ENCODE data around the gene DLG1. TPM values are rescaled to one million over a fixed set of nuclear protein-coding genes. Genes with fewer than 3 reads are reported as not detected.

Gene DLG1
- total and polyA plus RNA-seq, 2 experiments from 2014 or later: 27.6 to 98.0 TPM

DNA sequence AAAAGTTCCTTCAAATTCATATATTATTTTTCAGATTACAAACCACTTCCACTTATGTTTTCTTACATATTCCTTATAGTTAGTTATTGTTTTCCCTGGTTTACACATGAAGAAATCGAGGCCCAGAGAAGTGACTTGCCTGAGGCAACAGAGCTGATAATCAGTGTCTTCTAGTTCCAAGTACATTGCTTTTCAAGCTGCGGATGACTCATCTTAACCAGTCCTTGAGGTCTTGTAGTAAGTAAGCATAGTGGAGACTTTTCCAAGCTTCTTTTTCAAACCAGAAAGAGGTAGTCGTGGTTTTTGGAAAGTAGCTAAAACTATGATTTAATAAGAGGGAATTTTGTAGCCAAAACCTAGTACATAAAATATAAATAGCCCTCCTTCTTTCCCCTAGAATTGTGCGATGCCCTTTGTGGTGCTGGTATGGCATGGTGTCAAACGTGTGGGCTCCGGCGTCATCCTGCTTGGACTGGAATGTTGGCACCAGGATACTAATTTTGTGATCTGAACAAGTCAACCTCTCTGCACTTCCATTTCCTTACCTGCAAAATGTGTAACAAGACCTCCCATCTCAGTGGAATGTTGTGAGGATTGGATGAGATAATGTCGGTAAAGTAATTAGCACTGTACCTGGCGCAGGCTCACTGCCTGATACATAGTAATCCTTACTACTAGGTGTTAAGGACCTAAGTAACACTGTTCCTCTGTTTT is 19.0 kb upstream of the DLG1 start:
- H3K4me1 ChIP-seq (ENCODE audit: insufficient read depth): no peaks in the 10 kb centered on the region
- TF ChIP-seq STAT1 (IDR thresholded peaks at IDR 0.05; ENCODE audit: unreplicated experiment): no peak
- TF ChIP-seq, protein P1, sequence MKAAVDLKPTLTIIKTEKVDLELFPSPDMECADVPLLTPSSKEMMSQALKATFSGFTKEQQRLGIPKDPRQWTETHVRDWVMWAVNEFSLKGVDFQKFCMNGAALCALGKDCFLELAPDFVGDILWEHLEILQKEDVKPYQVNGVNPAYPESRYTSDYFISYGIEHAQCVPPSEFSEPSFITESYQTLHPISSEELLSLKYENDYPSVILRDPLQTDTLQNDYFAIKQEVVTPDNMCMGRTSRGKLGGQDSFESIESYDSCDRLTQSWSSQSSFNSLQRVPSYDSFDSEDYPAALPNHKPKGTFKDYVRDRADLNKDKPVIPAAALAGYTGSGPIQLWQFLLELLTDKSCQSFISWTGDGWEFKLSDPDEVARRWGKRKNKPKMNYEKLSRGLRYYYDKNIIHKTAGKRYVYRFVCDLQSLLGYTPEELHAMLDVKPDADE (IDR thresholded peaks at IDR 0.05): no peak
- TF ChIP-seq EZH2 (IDR thresholded peaks at IDR 0.05; ENCODE audit: low read depth, unreplicated experiment): no peak
- TF ChIP-seq, protein P2, sequence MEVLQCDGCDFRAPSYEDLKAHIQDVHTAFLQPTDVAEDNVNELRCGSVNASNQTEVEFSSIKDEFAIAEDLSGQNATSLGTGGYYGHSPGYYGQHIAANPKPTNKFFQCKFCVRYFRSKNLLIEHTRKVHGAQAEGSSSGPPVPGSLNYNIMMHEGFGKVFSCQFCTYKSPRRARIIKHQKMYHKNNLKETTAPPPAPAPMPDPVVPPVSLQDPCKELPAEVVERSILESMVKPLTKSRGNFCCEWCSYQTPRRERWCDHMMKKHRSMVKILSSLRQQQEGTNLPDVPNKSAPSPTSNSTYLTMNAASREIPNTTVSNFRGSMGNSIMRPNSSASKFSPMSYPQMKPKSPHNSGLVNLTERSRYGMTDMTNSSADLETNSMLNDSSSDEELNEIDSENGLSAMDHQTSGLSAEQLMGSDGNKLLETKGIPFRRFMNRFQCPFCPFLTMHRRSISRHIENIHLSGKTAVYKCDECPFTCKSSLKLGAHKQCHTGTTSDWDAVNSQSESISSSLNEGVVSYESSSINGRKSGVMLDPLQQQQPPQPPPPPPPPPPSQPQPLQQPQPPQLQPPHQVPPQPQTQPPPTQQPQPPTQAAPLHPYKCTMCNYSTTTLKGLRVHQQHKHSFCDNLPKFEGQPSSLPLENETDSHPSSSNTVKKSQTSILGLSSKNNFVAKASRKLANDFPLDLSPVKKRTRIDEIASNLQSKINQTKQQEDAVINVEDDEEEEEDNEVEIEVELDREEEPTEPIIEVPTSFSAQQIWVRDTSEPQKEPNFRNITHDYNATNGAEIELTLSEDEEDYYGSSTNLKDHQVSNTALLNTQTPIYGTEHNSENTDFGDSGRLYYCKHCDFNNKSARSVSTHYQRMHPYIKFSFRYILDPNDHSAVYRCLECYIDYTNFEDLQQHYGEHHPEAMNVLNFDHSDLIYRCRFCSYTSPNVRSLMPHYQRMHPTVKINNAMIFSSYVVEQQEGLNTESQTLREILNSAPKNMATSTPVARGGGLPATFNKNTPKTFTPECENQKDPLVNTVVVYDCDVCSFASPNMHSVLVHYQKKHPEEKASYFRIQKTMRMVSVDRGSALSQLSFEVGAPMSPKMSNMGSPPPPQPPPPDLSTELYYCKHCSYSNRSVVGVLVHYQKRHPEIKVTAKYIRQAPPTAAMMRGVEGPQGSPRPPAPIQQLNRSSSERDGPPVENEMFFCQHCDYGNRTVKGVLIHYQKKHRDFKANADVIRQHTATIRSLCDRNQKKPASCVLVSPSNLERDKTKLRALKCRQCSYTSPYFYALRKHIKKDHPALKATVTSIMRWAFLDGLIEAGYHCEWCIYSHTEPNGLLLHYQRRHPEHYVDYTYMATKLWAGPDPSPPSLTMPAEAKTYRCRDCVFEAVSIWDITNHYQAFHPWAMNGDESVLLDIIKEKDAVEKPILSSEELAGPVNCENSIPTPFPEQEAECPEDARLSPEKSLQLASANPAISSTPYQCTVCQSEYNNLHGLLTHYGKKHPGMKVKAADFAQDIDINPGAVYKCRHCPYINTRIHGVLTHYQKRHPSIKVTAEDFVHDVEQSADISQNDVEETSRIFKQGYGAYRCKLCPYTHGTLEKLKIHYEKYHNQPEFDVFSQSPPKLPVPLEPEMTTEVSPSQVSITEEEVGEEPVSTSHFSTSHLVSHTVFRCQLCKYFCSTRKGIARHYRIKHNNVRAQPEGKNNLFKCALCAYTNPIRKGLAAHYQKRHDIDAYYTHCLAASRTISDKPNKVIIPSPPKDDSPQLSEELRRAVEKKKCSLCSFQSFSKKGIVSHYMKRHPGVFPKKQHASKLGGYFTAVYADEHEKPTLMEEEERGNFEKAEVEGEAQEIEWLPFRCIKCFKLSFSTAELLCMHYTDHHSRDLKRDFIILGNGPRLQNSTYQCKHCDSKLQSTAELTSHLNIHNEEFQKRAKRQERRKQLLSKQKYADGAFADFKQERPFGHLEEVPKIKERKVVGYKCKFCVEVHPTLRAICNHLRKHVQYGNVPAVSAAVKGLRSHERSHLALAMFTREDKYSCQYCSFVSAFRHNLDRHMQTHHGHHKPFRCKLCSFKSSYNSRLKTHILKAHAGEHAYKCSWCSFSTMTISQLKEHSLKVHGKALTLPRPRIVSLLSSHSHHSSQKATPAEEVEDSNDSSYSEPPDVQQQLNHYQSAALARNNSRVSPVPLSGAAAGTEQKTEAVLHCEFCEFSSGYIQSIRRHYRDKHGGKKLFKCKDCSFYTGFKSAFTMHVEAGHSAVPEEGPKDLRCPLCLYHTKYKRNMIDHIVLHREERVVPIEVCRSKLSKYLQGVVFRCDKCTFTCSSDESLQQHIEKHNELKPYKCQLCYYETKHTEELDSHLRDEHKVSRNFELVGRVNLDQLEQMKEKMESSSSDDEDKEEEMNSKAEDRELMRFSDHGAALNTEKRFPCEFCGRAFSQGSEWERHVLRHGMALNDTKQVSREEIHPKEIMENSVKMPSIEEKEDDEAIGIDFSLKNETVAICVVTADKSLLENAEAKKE (CRISPR knock-in tag; IDR thresholded peaks at IDR 0.05): no peak
- no peak for TF ChIP-seq ZNF114 (CRISPR knock-in tag; IDR thresholded peaks at IDR 0.05)
- TF ChIP-seq POLR2AphosphoS5 (IDR thresholded peaks at IDR 0.05; ENCODE audit: low read depth): no peak
- TF ChIP-seq, protein P3, sequence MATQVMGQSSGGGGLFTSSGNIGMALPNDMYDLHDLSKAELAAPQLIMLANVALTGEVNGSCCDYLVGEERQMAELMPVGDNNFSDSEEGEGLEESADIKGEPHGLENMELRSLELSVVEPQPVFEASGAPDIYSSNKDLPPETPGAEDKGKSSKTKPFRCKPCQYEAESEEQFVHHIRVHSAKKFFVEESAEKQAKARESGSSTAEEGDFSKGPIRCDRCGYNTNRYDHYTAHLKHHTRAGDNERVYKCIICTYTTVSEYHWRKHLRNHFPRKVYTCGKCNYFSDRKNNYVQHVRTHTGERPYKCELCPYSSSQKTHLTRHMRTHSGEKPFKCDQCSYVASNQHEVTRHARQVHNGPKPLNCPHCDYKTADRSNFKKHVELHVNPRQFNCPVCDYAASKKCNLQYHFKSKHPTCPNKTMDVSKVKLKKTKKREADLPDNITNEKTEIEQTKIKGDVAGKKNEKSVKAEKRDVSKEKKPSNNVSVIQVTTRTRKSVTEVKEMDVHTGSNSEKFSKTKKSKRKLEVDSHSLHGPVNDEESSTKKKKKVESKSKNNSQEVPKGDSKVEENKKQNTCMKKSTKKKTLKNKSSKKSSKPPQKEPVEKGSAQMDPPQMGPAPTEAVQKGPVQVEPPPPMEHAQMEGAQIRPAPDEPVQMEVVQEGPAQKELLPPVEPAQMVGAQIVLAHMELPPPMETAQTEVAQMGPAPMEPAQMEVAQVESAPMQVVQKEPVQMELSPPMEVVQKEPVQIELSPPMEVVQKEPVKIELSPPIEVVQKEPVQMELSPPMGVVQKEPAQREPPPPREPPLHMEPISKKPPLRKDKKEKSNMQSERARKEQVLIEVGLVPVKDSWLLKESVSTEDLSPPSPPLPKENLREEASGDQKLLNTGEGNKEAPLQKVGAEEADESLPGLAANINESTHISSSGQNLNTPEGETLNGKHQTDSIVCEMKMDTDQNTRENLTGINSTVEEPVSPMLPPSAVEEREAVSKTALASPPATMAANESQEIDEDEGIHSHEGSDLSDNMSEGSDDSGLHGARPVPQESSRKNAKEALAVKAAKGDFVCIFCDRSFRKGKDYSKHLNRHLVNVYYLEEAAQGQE (IDR thresholded peaks at IDR 0.05; ENCODE audit: unreplicated experiment): no peak
- no peak for TF ChIP-seq ZNF331 (CRISPR knock-in tag; IDR thresholded peaks at IDR 0.05; ENCODE audit: low read depth)
- TF ChIP-seq NANOG (IDR thresholded peaks at IDR 0.05; ENCODE audit: borderline replicate concordance): no peak
- TF ChIP-seq JUNB (IDR thresholded peaks at IDR 0.05; ENCODE audit: unreplicated experiment): no peak
- TF ChIP-seq EZH2phosphoT487 (IDR thresholded peaks at IDR 0.05; ENCODE audit: unreplicated experiment): no peak
- TF ChIP-seq, protein P4, sequence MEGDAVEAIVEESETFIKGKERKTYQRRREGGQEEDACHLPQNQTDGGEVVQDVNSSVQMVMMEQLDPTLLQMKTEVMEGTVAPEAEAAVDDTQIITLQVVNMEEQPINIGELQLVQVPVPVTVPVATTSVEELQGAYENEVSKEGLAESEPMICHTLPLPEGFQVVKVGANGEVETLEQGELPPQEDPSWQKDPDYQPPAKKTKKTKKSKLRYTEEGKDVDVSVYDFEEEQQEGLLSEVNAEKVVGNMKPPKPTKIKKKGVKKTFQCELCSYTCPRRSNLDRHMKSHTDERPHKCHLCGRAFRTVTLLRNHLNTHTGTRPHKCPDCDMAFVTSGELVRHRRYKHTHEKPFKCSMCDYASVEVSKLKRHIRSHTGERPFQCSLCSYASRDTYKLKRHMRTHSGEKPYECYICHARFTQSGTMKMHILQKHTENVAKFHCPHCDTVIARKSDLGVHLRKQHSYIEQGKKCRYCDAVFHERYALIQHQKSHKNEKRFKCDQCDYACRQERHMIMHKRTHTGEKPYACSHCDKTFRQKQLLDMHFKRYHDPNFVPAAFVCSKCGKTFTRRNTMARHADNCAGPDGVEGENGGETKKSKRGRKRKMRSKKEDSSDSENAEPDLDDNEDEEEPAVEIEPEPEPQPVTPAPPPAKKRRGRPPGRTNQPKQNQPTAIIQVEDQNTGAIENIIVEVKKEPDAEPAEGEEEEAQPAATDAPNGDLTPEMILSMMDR (conservative IDR thresholded peaks at IDR 0.05; ENCODE audit: low read depth in 2 of 2): no peak
- TF ChIP-seq CREB1 (CRISPR knock-in tag; IDR thresholded peaks at IDR 0.05; ENCODE audit: low read depth): no peak
- Mint-ChIP-seq H3K27ac (no peak overlapping the region), H3K27me3 (ENCODE audit: insufficient read depth, low read depth, poor library complexity) (no peaks in the 10 kb centered on the region), H3K36me3 (ENCODE audit: low read depth) (no peaks in the 10 kb centered on the region), H3K4me1 (no peaks in the 10 kb centered on the region), H3K9me3 (peaks cover 9% of the 10 kb centered on the region; the same call in 1 of the 3 replicates), H3K4me3 (no peak overlapping the region)
- H2AFZ ChIP-seq: peak overlapping the region; percentile 30; the same call in 1 of the 2 replicates
- ATAC-seq: no peak; the same call in 2 of the 3 replicates
- H3K4me2 ChIP-seq: no peak overlapping the region
- H3K79me2 ChIP-seq (replicated peaks; ENCODE audit: insufficient read depth): no peaks in the 10 kb centered on the region
- H3K9me2 ChIP-seq (ENCODE audit: insufficient read depth): 0 out of 2 replicates have a peak, but pooled peaks cover 3% of the 10 kb centered on the region
- H3K27me3 ChIP-seq (ENCODE audit: insufficient read depth): no peaks in the 10 kb centered on the region
- no peaks in the 10 kb centered on the region for H3K36me3 ChIP-seq (ENCODE audit: insufficient read depth)
- no peaks in the 10 kb centered on the region for H4K20me1 ChIP-seq (replicated peaks; ENCODE audit: insufficient read depth)
- no peak overlapping the region for H3K4me3 ChIP-seq
- H3K27ac ChIP-seq (ENCODE audit: low read depth): no peak overlapping the region
- DNase-seq (ENCODE audit: low spot score): no peak
- H3F3A ChIP-seq (replicated peaks; ENCODE audit: low read depth): no peaks in the 10 kb centered on the region
